Measurements from ENCODE around the gene SLC1A7. TPM values are rescaled to one million over a fixed set of nuclear protein-coding genes. Genes with fewer than 3 reads are reported as not detected.

Gene SLC1A7
- total and polyA plus RNA-seq, 2 of the 13 experiments (the other 11 are each of a cell fraction or from before 2014, with no cell fraction given) = 0.04 to 2.0 TPM

DNA sequence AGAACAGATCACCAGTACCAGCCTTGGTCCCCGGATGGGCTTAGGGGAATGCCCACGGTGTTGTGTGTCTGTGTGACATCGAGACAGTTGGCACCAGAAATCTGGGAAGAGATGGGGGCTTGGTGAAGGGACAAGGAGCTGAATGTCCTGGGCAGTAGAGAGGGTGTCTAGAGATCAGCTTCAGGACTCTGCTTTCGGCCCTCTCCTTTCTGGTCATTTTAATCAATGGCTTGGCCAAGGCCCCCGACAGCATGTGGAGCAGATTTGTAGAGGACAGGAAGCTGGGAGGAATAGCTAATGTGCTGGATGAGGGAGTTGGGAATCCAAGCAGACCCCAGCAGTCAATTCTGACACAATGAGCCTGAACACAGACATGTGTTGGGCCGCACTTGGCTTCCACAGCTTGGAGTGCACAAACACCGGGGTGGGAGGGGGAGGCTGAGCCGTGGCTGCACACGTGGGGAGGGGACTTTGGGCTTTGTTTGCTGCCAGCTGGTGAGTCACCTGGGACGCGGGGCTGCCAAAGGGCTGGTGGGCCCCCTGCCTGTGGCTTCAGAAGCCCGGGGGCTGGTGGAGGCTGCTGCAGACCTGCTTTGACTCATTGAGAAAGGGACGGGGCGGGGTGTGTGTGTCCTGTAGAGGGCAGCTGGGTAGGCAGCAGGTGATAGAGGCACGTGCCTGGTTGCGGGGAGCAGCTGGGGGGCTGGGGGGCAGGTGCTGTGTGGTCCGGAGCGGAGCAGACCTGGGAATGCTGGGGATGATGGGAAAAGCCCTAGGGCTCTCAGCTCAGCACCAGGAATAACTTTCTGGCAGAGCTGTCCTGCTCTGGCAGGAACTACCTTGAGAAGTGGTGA is 20.9 kb downstream of the SLC1A7 start (continued):
- TF ChIP-seq SATB2 (CRISPR knock-in tag; IDR thresholded peaks at IDR 0.05) (no peak), FOXA3 (CRISPR knock-in tag; IDR thresholded peaks at IDR 0.05) (peak; percentile 76), ZBTB7A (CRISPR knock-in tag; IDR thresholded peaks at IDR 0.05) (peak; percentile 99), CBX2 (IDR thresholded peaks at IDR 0.05; ENCODE audit: low read depth, low read length) (no peak), CBX2 (CRISPR knock-in tag; IDR thresholded peaks at IDR 0.05; ENCODE audit: low read depth) (peak; percentile 56; the same call in 1 of the 2 replicates), ZNF232 (CRISPR knock-in tag; IDR thresholded peaks at IDR 0.05; ENCODE audit: borderline replicate concordance) (0 out of 2 replicates have a peak, but pooled peaks have one; percentile 55), SRY (CRISPR knock-in tag; IDR thresholded peaks at IDR 0.05) (0 out of 2 replicates have a peak, but pooled peaks have one; percentile 55), ZBTB20 (CRISPR knock-in tag; IDR thresholded peaks at IDR 0.05; ENCODE audit: borderline replicate concordance, low read depth) (peak; percentile 88; the same call in 1 of the 2 replicates), ZFP41 (CRISPR knock-in tag; IDR thresholded peaks at IDR 0.05; ENCODE audit: borderline replicate concordance) (no peak), ZNF773 (CRISPR knock-in tag; IDR thresholded peaks at IDR 0.05; ENCODE audit: borderline replicate concordance) (no peak), ZNF282 (IDR thresholded peaks at IDR 0.05; ENCODE audit: partially characterized antibody) (no peak), CBFB (CRISPR knock-in tag; IDR thresholded peaks at IDR 0.05) (no peak)
- TF ChIP-seq, protein P1, sequence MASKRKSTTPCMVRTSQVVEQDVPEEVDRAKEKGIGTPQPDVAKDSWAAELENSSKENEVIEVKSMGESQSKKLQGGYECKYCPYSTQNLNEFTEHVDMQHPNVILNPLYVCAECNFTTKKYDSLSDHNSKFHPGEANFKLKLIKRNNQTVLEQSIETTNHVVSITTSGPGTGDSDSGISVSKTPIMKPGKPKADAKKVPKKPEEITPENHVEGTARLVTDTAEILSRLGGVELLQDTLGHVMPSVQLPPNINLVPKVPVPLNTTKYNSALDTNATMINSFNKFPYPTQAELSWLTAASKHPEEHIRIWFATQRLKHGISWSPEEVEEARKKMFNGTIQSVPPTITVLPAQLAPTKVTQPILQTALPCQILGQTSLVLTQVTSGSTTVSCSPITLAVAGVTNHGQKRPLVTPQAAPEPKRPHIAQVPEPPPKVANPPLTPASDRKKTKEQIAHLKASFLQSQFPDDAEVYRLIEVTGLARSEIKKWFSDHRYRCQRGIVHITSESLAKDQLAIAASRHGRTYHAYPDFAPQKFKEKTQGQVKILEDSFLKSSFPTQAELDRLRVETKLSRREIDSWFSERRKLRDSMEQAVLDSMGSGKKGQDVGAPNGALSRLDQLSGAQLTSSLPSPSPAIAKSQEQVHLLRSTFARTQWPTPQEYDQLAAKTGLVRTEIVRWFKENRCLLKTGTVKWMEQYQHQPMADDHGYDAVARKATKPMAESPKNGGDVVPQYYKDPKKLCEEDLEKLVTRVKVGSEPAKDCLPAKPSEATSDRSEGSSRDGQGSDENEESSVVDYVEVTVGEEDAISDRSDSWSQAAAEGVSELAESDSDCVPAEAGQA (IDR thresholded peaks at IDR 0.05; ENCODE audit: low read depth) = no peak
- TF ChIP-seq, protein P1 (CRISPR knock-in tag; IDR thresholded peaks at IDR 0.05; ENCODE audit: borderline replicate concordance) = no peak
- TF ChIP-seq, protein P2, sequence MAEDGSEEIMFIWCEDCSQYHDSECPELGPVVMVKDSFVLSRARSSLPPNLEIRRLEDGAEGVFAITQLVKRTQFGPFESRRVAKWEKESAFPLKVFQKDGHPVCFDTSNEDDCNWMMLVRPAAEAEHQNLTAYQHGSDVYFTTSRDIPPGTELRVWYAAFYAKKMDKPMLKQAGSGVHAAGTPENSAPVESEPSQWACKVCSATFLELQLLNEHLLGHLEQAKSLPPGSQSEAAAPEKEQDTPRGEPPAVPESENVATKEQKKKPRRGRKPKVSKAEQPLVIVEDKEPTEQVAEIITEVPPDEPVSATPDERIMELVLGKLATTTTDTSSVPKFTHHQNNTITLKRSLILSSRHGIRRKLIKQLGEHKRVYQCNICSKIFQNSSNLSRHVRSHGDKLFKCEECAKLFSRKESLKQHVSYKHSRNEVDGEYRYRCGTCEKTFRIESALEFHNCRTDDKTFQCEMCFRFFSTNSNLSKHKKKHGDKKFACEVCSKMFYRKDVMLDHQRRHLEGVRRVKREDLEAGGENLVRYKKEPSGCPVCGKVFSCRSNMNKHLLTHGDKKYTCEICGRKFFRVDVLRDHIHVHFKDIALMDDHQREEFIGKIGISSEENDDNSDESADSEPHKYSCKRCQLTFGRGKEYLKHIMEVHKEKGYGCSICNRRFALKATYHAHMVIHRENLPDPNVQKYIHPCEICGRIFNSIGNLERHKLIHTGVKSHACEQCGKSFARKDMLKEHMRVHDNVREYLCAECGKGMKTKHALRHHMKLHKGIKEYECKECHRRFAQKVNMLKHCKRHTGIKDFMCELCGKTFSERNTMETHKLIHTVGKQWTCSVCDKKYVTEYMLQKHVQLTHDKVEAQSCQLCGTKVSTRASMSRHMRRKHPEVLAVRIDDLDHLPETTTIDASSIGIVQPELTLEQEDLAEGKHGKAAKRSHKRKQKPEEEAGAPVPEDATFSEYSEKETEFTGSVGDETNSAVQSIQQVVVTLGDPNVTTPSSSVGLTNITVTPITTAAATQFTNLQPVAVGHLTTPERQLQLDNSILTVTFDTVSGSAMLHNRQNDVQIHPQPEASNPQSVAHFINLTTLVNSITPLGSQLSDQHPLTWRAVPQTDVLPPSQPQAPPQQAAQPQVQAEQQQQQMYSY (CRISPR knock-in tag; IDR thresholded peaks at IDR 0.05) = no peak
- TF ChIP-seq, protein P3, sequence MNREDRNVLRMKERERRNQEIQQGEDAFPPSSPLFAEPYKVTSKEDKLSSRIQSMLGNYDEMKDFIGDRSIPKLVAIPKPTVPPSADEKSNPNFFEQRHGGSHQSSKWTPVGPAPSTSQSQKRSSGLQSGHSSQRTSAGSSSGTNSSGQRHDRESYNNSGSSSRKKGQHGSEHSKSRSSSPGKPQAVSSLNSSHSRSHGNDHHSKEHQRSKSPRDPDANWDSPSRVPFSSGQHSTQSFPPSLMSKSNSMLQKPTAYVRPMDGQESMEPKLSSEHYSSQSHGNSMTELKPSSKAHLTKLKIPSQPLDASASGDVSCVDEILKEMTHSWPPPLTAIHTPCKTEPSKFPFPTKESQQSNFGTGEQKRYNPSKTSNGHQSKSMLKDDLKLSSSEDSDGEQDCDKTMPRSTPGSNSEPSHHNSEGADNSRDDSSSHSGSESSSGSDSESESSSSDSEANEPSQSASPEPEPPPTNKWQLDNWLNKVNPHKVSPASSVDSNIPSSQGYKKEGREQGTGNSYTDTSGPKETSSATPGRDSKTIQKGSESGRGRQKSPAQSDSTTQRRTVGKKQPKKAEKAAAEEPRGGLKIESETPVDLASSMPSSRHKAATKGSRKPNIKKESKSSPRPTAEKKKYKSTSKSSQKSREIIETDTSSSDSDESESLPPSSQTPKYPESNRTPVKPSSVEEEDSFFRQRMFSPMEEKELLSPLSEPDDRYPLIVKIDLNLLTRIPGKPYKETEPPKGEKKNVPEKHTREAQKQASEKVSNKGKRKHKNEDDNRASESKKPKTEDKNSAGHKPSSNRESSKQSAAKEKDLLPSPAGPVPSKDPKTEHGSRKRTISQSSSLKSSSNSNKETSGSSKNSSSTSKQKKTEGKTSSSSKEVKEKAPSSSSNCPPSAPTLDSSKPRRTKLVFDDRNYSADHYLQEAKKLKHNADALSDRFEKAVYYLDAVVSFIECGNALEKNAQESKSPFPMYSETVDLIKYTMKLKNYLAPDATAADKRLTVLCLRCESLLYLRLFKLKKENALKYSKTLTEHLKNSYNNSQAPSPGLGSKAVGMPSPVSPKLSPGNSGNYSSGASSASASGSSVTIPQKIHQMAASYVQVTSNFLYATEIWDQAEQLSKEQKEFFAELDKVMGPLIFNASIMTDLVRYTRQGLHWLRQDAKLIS (CRISPR knock-in tag; IDR thresholded peaks at IDR 0.05) = no peak

Data from HepG2 (cell line).